ENCODE results near the gene PPP1R1B.

The PPP1R1B gene

DNA sequence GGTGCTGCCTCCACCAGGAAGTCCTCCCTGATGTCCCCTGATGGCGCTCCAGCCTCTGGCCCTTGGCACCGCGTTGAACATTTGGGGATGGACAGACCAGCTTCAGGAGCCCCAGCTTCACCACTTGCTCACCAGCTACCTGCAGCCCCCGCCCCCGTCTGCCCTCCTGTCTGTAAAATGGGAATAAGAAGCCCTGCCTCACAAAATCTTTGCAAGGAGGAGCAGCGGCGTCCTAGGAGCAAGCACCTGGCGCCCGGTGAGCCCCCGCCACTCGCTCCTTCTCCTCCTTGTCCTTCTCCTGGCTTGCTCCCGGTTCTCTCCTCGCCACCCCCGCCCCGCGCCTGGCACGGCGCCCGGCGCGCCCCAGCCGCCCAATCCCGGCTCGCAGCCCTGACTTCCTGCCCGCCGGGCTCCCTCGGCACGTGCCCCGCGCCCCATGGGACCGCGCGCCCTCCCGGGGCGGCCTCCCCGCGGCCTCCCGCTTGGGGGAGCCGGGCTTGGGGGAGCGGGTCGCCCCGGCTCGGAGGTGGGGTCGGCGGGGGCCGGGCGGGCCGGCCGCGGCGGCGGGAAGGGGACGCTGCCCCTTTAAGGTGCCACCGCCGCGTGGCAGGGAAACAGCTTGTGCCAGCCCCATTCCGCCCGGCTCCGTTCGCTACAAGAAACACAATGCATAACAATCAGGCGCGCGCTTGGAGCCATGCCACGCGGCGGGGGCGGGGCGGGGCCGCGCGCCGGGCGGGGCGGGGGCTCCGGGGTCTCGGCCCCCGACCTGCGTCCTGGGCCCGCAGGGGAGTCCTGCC lies 9.1 kb upstream of the PPP1R1B start:
- DNase-seq: peak; percentile 62

DNA sequence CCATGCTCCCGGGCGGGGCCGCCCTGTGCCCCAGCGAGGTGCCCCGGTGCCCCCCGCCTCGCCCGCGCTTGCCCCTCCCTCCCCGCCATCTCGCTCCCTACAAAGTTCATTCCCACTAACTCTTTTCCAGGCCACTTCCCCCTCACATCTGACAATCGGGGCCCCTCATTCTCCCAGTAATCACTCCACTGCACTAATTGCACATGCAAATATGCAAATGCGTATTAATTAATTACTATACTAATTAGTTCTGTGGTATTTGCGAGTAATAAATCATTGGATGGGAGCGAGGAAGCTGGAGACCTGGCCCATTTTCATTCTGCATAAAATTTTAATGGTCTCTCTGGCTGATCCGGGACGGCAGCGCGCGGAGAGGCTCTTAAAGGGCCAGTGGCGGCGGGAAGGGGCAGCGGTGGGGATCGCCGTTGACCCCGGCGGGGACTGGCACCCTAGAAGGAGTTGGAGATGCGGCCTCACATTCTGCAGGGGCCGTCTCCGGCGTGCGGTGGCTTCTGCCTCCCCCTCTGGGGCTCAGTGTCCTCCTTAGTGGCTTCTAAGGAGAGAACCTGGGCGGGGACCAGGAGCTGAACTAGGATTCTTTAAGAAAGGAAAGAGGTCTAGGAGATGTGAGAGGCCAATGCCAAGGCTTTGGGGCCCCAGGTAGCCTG lies 8.4 kb upstream of the PPP1R1B start:
- DNase-seq: no peak

DNA sequence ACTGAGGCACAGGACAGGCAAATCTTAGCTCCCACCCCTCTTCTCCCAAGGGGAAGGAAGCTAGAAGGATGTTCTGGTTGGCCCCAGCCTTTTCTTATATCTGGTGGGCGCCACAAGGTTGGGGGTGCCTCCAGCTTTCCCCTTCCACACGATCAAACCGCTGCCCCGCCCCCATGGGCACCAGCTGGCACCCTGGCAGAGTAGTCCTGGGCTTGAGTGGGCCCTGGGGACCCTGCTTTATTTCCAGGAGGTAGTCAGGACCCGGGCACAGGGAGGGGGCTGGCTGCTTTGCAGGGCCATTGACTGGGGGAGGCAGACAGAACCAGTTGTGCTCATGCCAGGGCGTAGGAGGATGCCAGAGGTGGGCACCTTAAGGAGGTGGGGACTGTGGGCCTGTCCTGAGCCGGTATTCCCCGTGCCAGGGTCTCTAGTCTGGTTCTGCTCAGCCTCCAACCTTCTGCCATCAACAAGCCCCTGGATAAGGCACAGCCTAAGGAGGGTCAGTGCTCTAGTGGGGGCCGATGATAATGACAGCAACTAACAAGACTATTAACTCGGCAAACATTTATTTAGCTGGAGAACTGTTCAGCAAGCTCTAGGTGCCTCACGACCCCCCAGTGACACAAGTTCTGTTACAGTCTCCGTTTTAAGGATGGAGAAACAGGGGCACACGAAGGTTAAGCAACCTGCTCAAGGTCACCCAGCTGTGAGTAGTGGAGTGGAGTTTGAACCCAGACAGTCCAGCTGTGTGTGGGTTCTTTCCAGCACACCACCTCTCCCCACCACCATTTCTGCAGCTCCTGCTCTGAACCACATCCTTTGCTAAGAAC lies 7.6 kb upstream of the PPP1R1B start:
- DNase-seq: no peak

DNA sequence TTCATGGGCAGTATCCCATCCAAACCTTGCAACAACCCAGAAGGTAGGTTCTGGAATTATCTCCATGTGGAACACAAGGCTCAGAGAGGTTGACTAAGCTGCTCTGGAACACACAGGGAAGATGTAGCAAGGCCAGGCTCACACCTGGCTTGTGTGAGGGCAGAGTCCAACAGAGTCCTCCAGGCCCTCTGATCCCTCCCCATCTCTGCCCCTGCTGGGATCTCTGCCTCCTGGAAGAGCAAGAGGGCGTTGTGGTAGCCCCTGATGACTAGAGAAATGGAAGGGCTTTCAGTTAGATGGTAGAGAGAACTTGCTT lies 7.0 kb upstream of the PPP1R1B start:
- no peak for DNase-seq

DNA sequence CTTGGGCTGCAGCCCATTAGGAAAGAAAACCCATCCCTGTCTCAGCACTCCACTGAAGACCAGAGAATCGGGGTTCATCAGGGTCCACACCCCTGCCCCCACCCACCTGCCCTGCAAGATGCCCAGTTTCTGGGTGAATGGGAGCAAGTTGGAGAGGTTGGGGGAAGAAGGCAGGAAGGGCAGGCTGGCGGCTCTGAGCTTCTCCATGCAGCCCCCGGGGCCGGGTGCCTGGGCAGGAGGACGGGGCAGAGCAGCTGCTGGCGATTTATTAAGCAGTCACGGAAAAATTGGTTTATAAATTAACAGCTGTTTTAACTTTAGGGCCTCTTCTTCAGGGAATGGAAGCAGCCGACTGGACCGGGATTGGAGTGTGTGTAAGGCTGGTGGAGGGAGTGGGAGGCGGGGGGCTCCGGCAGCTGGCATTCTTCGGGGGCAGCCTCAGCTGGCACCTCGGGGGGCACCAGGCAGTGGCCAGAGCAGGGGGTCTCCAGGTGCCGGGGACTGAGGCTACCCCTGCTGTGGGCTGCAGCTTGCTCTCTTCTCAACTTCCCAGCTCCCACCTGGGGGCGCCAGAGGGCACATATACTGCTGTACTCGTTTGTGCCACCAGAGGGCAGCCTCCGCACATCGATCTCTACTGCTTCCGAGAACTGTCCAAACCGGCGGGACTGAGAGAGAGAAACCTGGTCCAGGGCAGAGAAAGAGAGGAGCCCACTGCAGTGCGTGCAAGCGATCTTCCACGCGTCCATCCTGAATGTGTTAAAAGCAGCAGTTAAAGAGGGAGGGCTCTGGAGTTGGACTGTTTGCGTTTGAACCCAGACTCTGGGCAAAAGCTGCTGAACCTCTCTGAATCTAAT lies 5.0 kb upstream of the PPP1R1B start:
- DNase-seq: peak; percentile 84

DNA sequence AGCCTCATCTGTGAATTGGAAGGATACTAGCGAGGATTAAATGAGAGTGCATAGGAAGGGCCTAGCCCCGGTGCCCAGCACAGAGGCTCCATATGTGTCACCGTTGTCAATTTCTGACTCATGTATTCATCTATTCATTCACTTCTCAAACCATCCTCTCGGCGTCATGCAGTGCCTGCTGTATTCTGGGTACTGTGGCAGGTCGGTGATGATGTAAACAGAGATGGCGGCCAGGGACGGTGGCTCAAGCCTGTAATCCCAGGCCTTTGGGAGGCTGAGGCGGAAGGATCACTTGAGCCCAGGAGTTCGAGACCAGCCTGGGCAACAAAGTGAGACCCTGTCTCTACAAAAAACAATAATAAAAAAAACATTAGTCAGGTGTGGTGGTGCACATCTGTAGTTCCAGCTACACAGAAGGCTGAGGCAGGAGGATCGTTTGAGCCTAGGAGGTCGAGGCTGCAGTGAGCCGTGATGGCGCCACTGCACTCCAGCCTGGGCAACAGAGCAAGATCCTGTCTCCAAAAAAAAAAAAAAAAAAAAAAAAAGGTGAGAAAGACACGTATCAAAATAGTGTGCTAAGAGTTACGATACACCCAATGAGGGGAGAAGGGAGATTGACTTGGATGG lies 4.3 kb upstream of the PPP1R1B start:
- DNase-seq: peak; percentile 38

DNA sequence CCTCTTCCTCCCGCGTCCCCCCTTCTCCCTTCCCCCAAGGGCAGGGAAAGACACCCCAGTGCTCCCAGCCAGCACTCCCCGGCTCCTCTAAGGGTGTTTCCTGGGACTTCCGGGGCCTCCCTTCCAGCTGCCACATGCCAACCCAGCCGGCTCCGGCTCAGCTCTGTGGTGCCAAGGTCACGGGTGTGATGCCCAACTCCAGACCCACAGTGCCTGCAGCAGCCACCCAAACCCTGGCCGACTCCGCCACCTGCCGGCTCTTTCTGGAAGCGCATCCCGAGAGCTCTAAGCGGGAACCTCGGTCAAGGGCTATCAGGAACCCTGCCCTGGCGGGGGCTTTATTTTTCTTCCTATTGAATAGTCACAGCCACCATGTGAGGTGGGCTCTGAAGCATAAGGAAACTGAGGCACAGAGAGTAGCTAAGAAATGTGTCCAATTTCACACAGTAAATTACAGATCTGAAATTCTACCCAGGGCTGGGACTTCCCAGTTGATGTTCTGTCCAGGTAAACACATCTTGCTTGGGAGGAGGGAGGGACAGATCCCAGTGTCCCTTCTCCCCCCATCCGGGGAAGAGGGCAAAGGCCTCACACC lies 3.3 kb upstream of the PPP1R1B start:
- DNase-seq: peak; percentile 88

DNA sequence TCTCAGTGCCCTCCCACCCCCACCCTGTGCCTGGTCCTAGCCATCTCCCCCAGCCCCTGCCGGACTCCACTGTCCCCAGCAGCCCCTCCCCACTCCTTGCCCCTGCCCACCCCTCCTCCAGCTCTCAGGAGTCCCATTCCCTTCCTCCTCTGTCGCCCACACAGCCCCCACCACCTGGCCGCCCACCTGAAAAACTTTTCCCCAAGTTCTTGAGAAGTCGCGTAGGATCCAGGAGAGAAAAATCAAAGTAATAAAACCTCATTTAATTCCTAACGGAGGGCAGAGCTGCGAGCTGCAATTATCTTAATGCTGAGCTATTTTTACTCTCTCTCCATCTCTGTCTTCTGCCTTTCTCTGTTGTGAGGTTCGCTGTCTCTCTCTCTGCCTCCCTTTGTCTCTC lies 2.4 kb upstream of the PPP1R1B start:
- no peak for DNase-seq

DNA sequence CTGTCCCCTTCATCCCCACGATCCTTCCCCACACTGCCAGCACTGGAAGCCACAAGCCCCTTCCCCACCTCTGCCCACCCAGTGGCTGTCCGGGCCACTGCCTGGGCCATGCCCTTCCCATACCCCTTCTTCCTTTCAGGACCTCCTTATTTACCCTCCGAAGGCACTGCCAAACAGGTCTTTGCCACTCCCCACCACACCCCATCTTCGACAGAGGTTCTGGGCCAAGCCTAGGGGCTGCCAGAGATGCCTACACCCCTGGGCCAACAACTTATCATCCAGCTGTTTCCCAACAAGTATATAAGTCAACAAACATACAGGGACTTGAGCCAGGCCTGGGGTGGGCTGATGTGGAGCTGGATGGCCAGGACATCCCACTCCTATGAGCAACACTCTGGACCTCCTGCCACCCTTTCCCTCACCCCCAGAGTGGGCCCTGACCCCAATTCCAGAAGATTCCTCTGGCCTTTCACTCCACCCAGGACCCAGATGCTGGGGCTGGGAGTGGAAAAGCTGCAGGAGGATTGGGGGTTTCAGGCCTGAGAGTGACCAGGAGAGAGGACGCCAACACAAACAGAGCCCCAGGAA lies 1.5 kb upstream of the PPP1R1B start:
- DNase-seq: no peak

DNA sequence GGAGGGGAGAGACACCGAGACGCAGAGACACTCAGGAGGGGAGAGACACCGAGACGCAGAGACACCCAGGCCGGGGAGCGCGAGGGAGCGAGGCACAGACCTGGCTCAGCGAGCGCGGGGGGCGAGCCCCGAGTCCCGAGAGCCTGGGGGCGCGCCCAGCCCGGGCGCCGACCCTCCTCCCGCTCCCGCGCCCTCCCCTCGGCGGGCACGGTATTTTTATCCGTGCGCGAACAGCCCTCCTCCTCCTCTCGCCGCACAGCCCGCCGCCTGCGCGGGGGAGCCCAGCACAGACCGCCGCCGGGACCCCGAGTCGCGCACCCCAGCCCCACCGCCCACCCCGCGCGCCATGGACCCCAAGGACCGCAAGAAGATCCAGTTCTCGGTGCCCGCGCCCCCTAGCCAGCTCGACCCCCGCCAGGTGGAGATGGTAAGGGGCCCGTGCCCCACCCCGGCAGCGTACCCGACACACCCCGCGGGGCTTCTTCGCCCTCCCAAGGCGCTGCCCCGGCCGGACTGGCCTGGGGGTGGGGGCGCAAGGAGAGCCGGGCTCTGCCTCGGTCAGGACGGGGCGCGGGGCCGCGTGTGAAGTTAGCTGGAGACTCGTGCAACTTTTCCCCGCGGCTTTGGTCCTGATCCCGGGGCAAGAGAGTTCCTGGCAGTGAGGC lies 427 bp downstream of the PPP1R1B start:
- DNase-seq: no peak

DNA sequence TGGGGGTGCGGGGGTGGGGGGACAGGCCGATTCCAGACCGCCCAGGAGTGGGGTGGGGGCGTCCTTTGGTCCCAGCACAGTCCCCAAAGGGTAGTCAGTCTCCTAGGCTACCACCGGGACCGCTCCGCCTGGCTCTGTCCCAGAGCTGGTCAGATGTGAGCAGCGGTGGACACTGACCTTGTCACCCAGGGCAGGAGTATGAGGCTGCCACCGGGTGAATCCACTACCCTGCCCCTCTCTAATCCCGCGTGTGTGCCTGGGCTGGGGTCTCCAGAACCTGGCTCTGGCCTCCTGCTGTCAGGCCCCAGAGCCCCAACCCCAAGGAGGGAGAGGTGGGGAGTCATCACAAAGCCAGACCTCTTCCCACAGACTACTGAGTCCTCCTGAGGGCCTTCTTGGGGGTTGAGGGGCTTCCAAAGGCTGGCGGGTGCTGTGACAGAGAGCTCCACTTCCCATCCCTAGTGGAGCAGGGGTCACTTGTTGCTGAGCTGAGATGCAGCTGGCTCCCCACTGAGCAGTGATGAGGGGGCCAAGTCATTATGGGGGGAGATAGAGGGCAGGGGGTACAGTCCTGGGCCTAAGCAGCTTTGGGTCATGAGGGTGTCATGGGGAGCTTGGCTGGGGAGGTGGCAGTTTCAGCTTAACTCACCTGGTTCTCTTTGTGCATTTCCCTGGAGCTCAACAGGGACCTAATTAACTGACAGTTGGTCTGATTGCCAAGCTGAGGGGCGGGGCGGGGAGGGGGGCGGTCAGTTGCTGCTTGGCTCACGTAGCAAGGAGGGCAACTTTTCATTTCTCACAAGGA lies 1.2 kb downstream of the PPP1R1B start:
- no peak for DNase-seq

DNA sequence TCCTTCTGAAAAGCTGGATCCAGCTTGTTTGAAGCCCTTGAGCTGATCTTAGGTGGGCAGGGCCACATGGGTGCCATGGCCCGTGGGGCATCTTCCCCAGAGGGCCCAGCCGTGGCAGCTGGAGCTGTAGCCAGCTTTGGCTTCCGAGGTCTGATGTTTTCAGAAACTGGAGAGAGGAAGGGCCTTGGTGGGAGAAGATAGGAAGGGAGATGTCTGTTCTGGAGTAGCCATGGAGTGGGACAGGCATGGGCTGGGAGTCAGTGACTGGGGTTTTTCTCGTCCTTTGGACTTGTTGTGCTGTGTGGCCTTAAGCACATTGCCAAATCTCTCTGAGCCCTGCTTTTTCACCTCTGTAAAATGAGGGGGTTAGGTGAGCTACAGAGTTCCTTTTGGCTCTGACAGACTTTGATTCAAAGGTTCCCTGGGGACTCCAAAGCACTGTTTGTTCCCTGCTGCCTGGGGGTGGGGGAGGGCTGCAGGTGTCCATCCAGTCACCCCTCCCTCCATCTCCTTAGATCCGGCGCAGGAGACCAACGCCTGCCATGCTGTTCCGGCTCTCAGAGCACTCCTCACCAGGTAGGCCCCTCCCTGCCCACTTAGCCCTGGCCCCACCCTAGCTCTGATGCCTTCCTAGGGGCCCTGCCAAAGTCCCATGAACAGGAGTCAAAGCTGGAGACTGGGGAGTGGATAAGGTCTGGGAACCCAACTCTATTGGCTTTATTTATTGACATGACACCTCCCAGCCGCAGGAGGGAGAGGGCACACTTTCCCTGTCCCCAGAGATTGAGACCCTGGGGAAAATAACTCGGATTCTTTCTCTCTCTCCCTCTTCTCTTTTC lies 2.1 kb downstream of the PPP1R1B start:
- no peak for DNase-seq

DNA sequence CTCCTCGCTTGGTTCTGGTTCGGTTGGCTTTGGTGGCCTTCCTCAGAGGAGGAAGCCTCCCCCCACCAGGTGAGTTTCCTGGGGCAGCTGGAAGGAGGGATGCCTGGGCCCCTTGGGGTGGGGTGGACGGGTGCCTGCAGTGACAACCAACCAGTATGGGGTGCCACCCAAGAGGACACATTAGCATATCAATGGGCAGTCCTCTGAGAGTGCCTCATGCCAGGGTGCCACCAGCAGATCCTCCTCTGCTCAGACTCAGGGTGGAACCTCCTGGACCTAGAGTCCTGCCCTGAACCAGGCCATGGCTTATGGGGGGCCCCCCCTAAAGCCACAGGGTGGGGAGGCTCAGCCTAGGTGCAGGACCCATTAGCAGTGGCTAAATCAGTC lies 2.7 kb downstream of the PPP1R1B start:
- DNase-seq: no peak

DNA sequence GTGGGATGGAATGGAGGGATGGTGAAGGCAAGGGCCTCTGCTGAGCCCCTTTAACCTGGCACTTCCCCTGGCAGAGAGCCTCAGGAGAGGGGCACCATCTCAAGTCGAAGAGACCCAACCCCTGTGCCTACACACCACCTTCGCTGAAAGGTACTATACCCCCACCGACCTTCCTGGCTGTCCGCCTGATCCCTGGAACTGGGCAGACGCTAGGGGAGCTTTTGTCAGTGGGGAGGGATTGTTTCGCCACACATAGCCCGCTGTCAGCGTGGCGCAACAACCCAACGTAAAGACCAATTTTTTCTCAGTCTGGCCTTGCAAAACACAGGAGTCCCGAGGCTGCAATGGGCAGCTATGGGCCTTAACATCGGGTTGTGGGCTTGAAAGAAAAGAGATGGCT lies 3.1 kb downstream of the PPP1R1B start:
- DNase-seq: no peak

DNA sequence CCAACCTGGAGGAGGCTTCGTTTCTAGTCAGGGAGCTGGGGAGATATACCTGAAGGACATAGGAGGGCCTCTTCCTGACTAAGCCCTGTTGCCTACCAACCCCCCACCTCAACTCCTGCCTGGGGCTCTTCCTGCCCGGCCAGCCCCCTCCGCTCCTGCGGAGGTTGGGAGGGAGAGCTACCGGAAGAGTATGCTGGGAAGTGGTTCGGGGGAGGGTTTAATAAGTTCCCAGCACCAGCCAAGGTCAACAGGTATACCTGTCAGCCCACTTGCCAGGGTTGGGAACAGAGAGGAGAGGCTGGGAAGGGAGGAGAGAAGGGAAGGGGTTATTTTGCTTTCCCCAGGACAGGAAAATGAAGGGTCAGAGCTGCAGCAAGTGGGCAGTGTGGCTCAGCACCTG lies 4.7 kb downstream of the PPP1R1B start:
- no peak for DNase-seq

DNA sequence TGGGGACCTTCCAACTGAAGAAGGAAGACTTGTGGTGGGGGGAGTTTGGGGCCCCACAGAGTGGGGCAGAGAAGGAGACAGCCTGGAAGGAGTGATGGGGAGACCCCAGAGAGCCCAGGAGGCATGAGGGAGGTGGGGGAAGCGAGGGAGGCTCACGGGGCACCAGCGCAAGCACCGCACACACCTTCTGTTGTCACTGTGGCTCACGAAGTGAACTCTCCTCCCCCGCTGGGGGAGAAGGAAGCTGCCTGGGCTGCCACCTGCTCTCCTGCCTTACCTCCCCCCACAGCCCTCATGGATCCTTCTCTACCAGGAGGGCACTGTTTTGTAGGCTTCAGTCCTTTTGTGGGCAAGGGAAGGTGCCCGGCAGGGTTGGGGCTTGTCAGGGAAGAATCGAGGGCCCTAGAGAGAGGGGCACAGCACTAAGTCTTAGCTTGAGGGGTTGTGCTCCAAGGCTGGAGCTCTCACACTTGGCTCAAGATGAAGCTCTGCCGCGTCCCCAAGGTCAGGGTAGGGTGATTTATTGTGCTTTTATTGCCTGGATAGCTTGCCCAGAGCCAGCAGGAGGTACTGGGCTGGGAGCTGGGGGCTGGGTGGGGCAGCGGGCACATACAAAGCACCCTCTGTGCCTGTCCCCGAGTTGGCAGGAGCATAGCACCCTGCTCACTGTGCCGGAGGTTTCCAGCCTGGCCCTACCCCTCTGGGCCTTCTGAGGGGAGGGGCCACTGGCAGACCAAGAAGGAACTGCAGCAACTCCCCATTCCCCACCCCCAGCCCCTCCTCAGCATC lies 5.6 kb downstream of the PPP1R1B start:
- no peak for DNase-seq

DNA sequence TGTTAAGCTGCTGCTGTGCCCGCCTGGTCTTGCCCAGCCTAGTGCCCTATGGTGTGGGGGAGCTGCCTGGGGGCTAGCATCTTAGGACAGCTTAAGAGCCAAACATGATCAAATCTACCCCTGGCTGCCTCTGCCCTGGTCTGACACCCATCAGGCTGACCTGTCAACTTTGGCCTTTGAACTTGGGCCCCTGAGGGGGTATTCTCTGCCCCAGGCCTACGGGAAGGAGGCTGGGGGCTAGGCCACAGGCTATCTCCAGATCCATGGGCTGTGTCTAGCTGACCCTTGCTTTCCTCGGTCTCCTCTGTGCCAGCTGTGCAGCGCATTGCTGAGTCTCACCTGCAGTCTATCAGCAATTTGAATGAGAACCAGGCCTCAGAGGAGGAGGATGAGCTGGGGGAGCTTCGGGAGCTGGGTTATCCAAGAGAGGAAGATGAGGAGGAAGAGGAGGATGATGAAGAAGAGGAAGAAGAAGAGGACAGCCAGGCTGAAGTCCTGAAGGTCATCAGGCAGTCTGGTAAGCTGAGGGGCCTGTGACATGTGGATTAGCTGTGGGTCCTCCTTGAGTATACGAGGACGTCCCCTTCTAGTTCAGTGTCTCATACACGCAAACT lies 6.9 kb downstream of the PPP1R1B start:
- DNase-seq: no peak

DNA sequence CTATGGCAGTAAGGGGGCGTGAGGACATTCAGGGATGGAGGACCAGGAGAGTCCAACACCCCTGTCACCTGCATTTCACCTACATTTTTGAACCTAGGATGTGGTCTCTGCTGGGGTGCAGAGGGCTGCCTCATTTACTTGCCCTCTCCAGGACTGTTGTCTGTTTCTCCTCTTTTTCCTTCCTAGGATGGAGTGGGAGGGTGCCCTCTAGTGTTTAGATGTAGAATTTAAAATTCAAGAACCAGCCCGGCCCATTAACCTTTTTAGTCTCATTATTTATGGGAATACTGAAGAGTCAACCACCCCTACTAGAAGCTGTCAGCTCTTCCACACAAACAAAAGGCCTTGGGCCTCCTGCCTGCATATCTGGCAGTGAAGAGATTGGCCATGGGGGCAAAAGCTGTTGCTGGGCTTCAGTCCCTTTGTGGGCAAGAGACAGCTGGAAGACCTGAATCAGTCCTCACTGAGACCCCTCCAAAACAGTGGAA lies 7.7 kb downstream of the PPP1R1B start:
- DNase-seq: no peak
